Neutrophil (primary cell): Measurements from ENCODE around the gene CSF2.
A peak's percentile ranks its signal among the peaks of the same experiment; 100 is the strongest.

Experiments
- H3K27ac ChIP-seq: fragments of 200-600 bp; sonication (generic); 2 replicates; pipeline ENCODE4 v1.5.1; 2016; ENCODE audit warnings: mild to moderate bottlenecking, moderate library complexity
- H3K27me3 ChIP-seq: fragments of 200-600 bp; sonication (generic); 2 replicates; pipeline ENCODE4 v1.6.0; 2016; ENCODE audit warnings: mild to moderate bottlenecking
- H3K36me3 ChIP-seq: fragments of 200-600 bp; sonication (generic); 2 replicates; pipeline ENCODE4 v1.5.1; 2017
- H3K4me1 ChIP-seq, 2 experiments: fragments of 200-600 bp in 1 of 2; sonication (generic) in 1 of 2; 1 replicate in 1 of 2; 2 replicates in 1 of 2; pipeline versions ENCODE4 v1.5.1 to v1.6.1; 2013 to 2016; ENCODE audit warnings: low read depth in 1 of 2, low read length in 1 of 2, mild to moderate bottlenecking in 1 of 2, moderate library complexity in 1 of 2; ENCODE audit not compliant: control insufficient read depth in 1 of 2, insufficient read depth in 1 of 2
- H3K4me3 ChIP-seq, 2 experiments: fragments of 200-600 bp in 1 of 2; sonication (generic) in 1 of 2; 1 replicate in 1 of 2; 2 replicates in 1 of 2; pipeline ENCODE4 v1.5.1; 2013 to 2016; ENCODE audit warnings: low read depth in 1 of 2, low read length in 1 of 2, mild to moderate bottlenecking in 1 of 2, moderate library complexity in 1 of 2
- H3K9me3 ChIP-seq: fragments of 200-600 bp; sonication (generic); 2 replicates; pipeline ENCODE4 v1.5.1; 2016
- CTCF ChIP-seq: fragments of 200-600 bp; sonication (generic); IDR thresholded peaks from 2 replicates; pipeline ENCODE4 v1.5.1; 2016; ENCODE audit warnings: antibody characterized with exemption

CSF2 gene

DNA sequence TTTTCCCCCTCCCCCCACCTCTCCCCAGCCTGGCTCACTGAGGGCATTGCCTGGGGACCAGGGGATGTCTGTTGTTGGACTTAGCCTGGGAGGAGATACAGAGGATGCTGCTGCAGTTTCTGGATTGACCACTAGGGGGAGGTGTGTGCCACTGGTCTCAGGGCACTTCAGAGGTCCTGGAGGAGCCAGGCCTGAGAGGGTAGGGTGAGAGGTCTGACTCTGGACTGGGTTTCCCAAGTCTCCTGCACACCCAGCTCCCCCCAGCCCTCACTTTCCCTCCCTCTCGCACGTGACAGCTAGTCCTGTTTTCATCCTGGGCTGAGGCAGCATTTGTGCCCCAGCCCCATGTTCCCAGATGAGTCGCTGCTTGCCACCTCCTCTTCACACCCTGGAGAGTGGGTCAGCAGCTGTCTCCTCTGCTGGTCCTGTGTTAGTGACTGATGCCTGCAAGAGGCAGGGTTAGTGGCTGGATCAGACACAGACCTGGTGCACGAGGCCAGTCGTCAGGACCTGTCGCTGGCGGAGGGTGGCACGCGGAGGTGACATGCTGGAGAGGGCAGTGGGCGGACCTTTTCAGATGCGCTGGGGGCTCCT, 8.8 kb upstream of the CSF2 start:
- no peaks in the 10 kb centered on the region for H3K36me3 ChIP-seq
- peaks cover 0 to 4% of the 10 kb centered on the region in 2 experiments for H3K4me1 ChIP-seq
- TF ChIP-seq CTCF, result peak; percentile 90
- peaks cover 26% of the 10 kb centered on the region for H3K27me3 ChIP-seq
- H3K4me3 ChIP-seq, result no peak overlapping the region
- no peak overlapping the region for H3K27ac ChIP-seq
- no peaks in the 10 kb centered on the region for H3K9me3 ChIP-seq

DNA sequence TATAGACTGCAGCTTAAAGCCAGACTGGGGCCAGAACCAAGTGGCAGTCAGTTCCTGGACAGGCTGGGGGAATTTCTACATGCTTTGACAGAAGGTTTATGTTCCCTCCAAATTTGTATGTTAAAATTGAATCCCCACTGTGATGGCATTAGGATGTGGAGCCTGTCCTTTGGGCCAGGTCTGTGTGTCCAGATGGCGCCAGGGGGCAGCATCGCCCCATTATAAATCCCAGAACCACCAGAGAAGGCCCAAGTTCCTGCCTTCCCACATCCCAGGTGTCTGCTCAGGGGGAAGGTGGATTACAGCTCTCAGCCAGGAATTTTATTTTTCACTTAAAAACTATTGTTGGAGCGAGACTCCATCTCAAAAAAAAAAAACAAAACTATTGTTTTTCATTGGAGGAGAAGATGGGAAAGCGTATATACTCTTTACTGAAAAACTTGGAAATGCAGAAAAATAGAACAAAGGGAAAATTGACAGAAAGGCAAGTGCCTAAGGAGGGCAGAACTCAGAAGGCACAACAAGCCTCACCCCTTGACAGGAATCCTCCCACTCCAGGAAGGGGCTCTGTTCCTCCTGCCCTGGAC, 8.1 kb upstream of the CSF2 start:
- H3K4me1 ChIP-seq, result peaks cover 0 to 4% of the 10 kb centered on the region in 2 experiments
- peaks cover 32% of the 10 kb centered on the region for H3K27me3 ChIP-seq
- H3K9me3 ChIP-seq, result no peaks in the 10 kb centered on the region
- TF ChIP-seq CTCF, result no peak
- no peak overlapping the region for H3K4me3 ChIP-seq
- H3K27ac ChIP-seq, result no peak overlapping the region
- no peaks in the 10 kb centered on the region for H3K36me3 ChIP-seq

GRCh38 chr5:132065951-132066701, 7.5 kb upstream of the CSF2 start:
- Histone ChIP-seq H3K4me3 (no peak overlapping the region), H3K27me3 (peaks cover 39% of the 10 kb centered on the region), H3K4me1 (peaks cover 0 to 4% of the 10 kb centered on the region in 2 experiments), H3K9me3 (no peaks in the 10 kb centered on the region), H3K27ac (no peak overlapping the region), H3K36me3 (no peaks in the 10 kb centered on the region)
- TF ChIP-seq CTCF, result no peak

GRCh38 chr5:132066871-132067270, 6.7 kb upstream of the CSF2 start:
- Histone ChIP-seq H3K4me3 (no peak overlapping the region), H3K36me3 (no peaks in the 10 kb centered on the region), H3K4me1 (peaks cover 0 to 4% of the 10 kb centered on the region in 2 experiments), H3K27me3 (peaks cover 47% of the 10 kb centered on the region), H3K9me3 (no peaks in the 10 kb centered on the region), H3K27ac (no peak overlapping the region)
- TF ChIP-seq CTCF, result no peak

DNA sequence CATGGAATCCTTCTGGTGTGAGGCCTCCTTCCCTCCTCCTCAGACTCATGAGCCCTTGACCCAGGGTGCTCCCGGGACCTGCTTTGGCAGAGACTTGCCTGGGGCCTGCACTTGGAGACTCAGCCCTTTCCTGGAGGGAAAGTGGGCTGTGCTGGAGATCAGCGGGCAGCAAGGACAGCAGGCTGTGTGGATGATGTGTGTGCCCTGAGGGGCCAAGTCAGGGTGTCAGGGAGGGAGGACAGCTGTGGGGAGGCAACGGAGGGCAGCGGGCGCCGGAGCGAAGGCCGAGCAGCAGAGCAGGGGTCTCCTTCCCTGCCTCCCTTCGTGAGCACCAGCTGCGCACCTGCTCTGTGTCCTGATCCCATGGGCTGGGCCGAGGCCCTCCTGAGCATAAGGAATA, 6.1 kb upstream of the CSF2 start:
- TF ChIP-seq CTCF, result no peak
- no peaks in the 10 kb centered on the region for H3K36me3 ChIP-seq
- H3K27me3 ChIP-seq, result peaks cover 49% of the 10 kb centered on the region

More for the DNA sequence above, 6.1 kb upstream of the CSF2 start:
- H3K27ac ChIP-seq, result no peak overlapping the region
- H3K9me3 ChIP-seq, result no peaks in the 10 kb centered on the region
- peaks cover 0 to 4% of the 10 kb centered on the region in 2 experiments for H3K4me1 ChIP-seq
- no peak overlapping the region for H3K4me3 ChIP-seq
